GM12892 (cell line): ENCODE measurements around the gene RPL18A.
A peak's percentile ranks its signal among the peaks of the same experiment; 100 is the strongest.

Experiments
- DNase-seq: peaks from one replicate; pipeline ENCODE4 v3.0.0; 2011; ENCODE audit not compliant: insufficient read length
- FAIRE-seq: peaks from 2 replicates; lab custom pipeline; 2011; peaks lifted over from hg19 to GRCh38; lab: Jason Lieb, UNC
- POLR2A ChIP-seq: IDR thresholded peaks from 2 replicates; pipeline ENCODE4 v1.6.1; 2011; ENCODE audit warnings: low read depth, low read length, control low read depth
- POLR2AphosphoS5 ChIP-seq: IDR thresholded peaks from 2 replicates; pipeline ENCODE4 v1.6.1; 2011; ENCODE audit warnings: low read depth, low read length, control low read depth
- TAF1 ChIP-seq: IDR thresholded peaks from 2 replicates; pipeline ENCODE4 v1.6.1; 2011; ENCODE audit warnings: low read depth, mild to moderate bottlenecking, control low read depth, low read length, borderline replicate concordance

The RPL18A gene

DNA sequence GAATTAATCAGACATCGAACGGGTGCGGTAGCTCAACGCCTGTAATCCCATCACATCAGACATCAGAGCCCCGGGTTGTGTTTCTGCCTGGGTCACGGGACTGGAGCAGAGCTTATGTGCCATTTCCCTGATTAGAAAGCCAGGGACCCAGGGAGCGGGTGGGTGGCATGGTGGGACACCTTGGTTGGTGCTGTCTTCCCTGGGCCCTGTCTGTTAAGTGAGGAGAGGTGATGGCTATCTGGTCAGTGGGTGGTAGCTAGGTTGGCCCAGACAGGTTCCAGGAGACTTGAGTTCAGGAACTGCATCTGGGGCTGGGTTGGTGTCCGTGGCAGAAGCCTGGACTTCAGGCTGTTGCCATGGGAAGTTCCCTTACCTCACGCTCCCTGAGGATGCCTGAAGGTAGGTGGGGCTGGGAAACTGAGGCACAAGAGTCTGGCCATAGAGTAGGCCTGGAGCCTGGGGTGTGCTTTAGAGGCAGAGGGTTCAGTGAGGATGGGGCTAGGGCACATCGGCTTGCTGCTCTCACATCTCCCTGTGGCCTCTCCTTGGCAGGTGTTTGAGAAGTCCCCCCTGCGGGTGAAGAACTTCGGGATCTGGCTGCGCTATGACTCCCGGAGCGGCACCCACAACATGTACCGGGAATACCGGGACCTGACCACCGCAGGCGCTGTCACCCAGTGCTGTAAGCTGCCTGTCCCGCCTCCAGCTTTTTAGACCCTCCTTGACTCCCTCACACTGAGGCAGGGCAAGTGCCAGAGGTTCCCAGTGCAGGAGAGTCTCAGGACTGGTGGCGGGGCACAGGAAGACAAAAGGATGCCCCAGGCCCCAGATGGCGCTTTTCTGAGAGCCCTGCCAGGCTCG lies 2.1 kb downstream of the RPL18A start:
- no peak for TF ChIP-seq TAF1
- peak; percentile 60; the same call in 1 of the 2 replicates for TF ChIP-seq POLR2AphosphoS5
- TF ChIP-seq POLR2A: no peak
- FAIRE-seq: no peak

DNA sequence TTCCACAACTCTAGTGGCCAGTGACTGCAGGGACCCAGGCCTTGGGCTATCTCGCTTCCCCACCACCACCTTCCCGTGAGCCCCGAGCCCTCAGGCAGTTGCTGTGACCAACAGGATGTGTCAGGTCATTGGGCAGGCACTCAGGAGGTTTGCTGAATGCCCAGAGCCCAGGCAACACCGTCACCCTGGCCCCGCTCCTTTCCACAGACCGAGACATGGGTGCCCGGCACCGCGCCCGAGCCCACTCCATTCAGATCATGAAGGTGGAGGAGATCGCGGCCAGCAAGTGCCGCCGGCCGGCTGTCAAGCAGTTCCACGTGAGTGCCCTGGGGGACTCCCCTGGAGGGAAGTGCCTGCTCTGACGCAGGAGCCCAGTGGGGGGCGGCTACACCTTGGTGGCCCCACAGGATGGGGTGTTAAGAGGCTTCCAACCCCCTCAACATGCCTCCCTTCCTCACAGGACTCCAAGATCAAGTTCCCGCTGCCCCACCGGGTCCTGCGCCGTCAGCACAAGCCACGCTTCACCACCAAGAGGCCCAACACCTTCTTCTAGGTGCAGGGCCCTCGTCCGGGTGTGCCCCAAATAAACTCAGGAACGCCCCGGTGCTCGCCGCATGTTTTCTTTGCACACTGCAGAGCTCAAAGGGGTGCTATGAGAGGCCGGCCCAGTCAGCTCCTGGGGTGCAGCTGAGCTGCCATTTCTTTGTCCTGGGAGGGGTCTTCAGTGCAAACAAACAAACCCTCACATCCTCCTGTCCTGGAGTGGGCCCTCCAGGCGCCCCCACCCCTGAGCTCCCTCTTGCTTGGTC lies 3.2 kb downstream of the RPL18A start:
- DNase-seq (no peak), FAIRE-seq (peak; percentile 5)
- TF ChIP-seq TAF1 (no peak), POLR2AphosphoS5 (no peak; the same call in 1 of the 2 replicates), POLR2A (no peak; the same call in 1 of the 2 replicates)

More for the DNA sequence above, 2.1 kb downstream of the RPL18A start:
- no peak for DNase-seq

DNA sequence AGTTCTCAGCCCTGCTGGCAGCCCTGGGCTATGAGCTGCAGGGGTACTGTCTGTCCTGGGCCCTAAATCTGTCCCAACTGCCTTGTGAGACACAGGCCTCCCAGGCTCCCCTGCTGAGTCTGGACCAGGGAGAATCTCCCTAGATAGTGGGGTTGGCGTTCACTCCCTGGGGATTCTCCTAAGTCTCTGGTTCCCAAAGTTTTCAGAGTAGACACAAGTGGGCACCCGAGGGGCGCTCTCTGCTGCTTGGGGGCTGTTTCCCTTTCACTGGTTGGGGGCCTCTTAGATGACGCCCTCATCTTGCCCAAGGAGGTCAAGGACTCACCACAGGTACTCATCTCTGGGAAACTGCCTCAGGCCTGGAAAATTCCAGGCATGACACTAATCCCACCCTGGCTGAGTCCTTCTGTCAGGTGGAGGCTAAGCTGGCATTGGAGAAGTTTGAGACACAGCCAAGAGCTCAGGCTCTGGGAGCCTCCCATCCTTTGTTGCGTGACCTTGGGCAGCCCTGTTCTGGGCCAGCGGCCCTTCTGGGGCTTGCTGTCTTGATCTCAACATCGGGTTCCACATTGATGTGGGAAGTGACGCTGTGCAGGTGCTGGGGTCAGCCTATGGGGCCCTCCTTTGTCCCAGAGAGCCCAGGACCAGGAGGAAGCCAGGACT lies 3.9 kb downstream of the RPL18A start:
- TF ChIP-seq POLR2A (no peak; the same call in 1 of the 2 replicates), POLR2AphosphoS5 (no peak), TAF1 (no peak)
- FAIRE-seq (no peak), DNase-seq (no peak)

DNA sequence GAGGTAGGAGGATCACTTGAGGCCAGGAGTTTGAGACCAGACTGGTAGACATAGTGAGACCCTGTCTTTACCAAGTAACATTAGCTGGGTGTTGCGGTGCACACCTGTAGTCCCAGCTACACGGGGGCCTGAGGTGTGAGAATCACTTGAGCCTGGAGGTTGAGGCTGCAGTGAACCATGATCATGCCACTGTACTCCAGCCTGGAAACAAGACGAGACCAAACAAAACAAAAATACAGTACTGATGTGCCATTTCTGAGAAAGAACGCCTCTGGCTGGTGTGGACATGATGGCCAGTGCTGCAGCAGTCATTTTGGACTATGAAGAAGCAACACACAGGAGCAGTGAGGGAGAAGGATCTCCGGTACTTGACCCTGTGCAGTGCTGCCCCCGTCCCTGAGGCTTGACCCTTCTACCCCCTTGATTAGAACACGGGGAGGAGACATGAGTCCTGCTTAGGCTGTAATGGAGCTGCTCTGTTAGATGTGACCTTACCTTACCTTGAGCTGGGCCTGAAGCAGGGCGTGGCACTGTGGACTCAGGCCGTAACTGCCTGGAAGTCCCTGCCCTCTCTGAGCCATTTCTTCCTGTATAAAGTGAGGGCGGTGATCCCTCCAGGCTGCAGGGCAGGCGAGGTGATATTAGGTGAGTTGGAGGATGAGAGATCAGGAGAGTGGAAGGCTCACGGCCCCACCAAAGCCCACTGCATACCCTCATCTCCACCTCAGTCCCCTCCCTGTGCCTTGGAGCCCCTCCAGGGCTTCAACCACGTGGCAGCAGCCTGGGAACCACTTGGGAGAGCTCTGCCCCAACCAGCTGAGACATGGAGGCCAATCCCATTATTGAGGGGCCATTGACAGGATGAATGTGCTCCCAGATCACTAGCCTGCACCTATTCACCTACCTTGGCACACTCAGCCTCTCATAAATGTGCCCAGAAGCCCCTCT lies 5.9 kb downstream of the RPL18A start:
- peak; percentile 93 for TF ChIP-seq POLR2AphosphoS5
- TF ChIP-seq TAF1: no peak
- TF ChIP-seq POLR2A: peak; percentile 74
- DNase-seq: no peak
- no peak for FAIRE-seq

DNA sequence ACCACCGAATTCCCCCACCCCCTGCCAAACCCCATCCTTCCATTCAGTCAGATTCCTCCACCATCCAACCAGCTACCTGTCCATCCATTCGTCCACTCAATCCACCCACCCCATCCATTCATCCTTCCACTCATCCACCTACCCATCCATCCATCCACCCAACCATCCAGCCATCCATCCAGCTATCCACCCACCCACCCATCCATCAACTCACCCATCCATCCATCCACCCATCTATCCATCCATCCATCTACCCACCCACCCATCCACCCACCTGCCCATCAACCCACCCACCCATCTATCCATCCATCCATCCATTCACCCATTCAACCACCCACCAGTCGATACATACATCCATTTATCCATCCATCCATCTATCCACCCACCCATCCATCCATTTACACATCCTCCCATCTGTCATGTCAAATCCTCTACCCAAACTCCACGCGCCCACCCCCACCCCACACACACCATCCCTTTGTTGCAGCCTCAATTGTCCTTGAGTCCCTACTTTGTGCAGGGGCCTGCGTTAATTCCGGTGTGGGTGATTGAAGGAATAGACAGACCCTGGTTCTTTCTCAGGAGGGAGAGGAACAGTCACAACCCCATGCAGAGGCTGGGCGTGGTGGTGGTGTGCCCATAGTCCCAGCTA lies 6.7 kb downstream of the RPL18A start:
- FAIRE-seq: no peak
- no peak for TF ChIP-seq POLR2A
- no peak for TF ChIP-seq POLR2AphosphoS5
- TF ChIP-seq TAF1: no peak
- no peak for DNase-seq

DNA sequence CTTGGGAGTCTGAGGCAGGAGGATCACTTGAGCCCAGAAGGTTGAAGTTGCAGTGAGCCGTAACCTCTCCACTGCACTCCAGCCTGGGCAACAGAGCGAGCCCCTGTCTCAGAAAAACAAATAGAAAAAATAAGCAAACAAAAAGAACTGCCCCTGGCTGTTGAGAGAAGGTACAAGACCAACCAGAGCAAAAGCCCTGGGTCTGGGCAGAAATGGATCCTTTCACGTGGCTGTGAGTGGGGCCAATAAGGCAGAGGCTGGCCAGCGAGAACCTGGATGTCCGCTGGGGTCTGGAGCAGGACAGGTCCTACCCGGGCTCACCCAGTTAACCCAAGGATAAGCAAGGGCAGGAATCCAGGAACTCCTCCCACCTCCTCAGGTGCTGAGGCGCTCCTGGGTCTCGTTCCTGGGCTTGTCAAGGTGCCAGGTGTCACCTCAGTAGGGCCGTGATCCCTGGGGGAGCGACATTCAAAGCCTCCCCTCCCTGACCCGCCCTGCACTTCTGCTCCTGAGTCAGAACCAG lies 7.3 kb downstream of the RPL18A start:
- DNase-seq (no peak), FAIRE-seq (no peak)
- TF ChIP-seq POLR2A (no peak), POLR2AphosphoS5 (no peak), TAF1 (no peak)

DNA sequence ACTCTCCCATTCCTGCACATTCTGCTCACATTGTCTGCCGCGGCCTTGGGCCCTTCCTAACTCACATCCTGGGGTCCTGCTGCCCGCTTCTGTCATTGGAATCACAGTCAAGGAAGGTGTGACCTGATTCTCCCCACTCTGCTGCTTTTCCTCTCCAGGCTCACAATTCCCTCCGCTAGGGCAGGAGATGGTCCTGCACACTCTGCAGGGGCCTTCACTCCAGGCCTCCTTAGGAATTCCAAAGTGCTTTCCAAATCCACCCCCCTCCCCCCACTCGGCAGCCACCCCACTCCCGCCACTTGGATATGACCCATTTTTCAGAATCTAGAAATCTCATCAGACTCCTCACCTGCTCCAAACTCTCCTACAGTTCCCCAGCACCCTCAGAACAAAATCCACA lies 9.0 kb downstream of the RPL18A start:
- no peak for DNase-seq
- no peak for FAIRE-seq
- no peak for TF ChIP-seq POLR2AphosphoS5
- TF ChIP-seq TAF1: no peak
- TF ChIP-seq POLR2A: no peak

DNA sequence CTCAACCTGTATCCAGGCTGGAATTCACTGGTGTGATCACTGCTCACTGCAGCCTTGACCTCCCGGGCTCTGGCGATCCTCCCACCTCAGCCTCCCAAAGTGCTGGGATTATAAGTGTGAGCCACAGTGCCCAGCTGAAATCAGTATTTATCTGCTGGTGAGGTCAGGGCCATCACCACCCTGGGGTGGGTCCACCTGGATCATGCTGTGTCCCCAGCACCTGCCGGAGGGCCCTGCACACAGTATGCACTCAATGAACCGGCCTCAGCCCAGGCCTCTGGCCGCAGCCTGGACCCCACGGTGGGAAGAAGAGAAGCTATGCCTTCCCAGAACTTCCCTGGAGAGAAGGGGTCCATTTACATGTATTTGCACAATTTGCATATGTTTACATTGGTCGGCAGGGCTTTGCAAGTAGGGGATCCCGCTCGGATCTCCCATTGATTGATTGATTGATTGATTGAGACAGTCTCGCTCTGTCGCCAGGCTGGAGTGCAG lies 9.5 kb downstream of the RPL18A start:
- no peak for DNase-seq
- TF ChIP-seq TAF1: no peak
- TF ChIP-seq POLR2A: no peak
- no peak for TF ChIP-seq POLR2AphosphoS5
- no peak for FAIRE-seq

DNA sequence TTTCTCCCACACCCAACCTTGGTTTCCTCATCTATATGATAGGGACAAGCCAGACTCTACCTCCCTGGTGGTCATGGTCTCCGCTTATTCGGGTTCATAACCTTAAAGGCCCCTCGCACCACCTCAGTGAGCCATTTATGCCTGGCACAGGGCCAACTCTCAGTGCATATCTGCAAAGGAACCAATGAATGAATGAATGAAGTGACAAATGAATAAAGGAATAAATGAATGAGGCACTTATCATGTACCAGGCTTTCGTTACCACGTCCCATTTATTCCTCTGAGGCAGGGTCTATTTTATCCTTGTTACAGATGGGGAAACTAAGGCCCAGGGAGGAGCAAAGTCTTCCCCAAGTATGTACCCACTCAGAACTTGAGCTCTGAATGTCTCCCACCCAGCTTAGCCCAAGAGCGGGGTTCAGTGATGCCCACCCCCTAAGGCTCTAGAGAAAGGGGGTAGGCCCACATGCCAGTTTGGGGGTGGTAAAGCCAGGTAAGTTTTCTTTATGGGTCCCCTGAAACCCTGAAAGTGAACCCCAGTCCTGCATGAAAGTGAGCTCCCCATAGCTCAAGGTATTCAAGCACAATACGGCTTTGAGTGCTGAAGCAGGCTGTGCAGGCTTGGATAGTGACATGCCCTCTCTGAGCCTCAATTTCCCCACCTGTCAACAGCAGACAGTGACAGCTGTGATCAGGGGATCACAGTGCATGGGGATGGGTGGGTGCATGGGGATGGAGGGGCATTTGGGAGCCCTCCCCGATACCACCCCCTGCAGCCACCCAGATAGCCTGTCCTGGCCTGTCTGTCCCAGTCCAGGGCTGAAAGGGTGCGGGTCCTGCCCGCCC lies 11.5 kb downstream of the RPL18A start:
- DNase-seq: no peak
- TF ChIP-seq TAF1 (no peak), POLR2AphosphoS5 (no peak), POLR2A (no peak)
- no peak for FAIRE-seq
